Measurements from ENCODE around the gene SEC14L3.

SEC14L3 gene

GRCh38 chr22:30471616-30472318 is at the start of gene SEC14L3:
Gene SEC14L3, minus strand, starts transcription at chr22:30472017. Its CDS starts 59 bp downstream, at chr22:30471958.
- no peak for DNase-seq

GRCh38 chr22:30519842-30520425 is 48.1 kb upstream of the SEC14L3 start:
- DNase-seq: no peak

- no peak for DNase-seq
These were observed 44.9 kb upstream of the SEC14L3 start for GRCh38 chr22:30516731-30517130.

- DNase-seq: no peak
These were observed 44.5 kb upstream of the SEC14L3 start for GRCh38 chr22:30516273-30516672.

- DNase-seq: no peak
These were observed 42.4 kb upstream of the SEC14L3 start for GRCh38 chr22:30514252-30514651.

GRCh38 chr22:30513462-30513861 is 41.6 kb upstream of the SEC14L3 start:
- no peak for DNase-seq

GRCh38 chr22:30511911-30512310 is 40.1 kb upstream of the SEC14L3 start:
- DNase-seq: no peak

- no peak for DNase-seq
These were observed 39.3 kb upstream of the SEC14L3 start for GRCh38 chr22:30511109-30511508.

- DNase-seq: no peak
These were observed 36.4 kb upstream of the SEC14L3 start for GRCh38 chr22:30508216-30508615.

- no peak for DNase-seq
These were observed 35.9 kb upstream of the SEC14L3 start for GRCh38 chr22:30507670-30508069.

GRCh38 chr22:30506507-30506968 is 34.7 kb upstream of the SEC14L3 start:
- no peak for DNase-seq

- DNase-seq: no peak
These were observed 31.7 kb upstream of the SEC14L3 start for GRCh38 chr22:30503551-30503950.

GRCh38 chr22:30502911-30503310 is 31.1 kb upstream of the SEC14L3 start:
- no peak for DNase-seq

- DNase-seq: no peak
These were observed 30.3 kb upstream of the SEC14L3 start for GRCh38 chr22:30502153-30502552.

- DNase-seq: no peak
These were observed 28.8 kb upstream of the SEC14L3 start for GRCh38 chr22:30500628-30501027.

GRCh38 chr22:30497466-30498150 is 25.8 kb upstream of the SEC14L3 start:
- DNase-seq: no peak

- DNase-seq: no peak
These were observed 23.4 kb upstream of the SEC14L3 start for GRCh38 chr22:30495041-30495784.

GRCh38 chr22:30492144-30492543 is 20.3 kb upstream of the SEC14L3 start:
- DNase-seq: no peak

GRCh38 chr22:30491381-30491780 is 19.6 kb upstream of the SEC14L3 start:
- DNase-seq: no peak

- no peak for DNase-seq
These were observed 18.6 kb upstream of the SEC14L3 start for GRCh38 chr22:30490399-30490798.

GRCh38 chr22:30488121-30488520 is 16.3 kb upstream of the SEC14L3 start:
- no peak for DNase-seq

GRCh38 chr22:30486661-30487115 is 14.9 kb upstream of the SEC14L3 start:
- DNase-seq: no peak

GRCh38 chr22:30486118-30486517 is 14.3 kb upstream of the SEC14L3 start:
- DNase-seq: no peak

All from GOT3 (cell line).